Activated T-cell treated with anti-CD3 and anti-CD28 coated beads, Interleukin-2, amount 50 U/mL, for 4 hours (primary cell): ENCODE data around the gene KMT5C. TPM values are rescaled to one million over a fixed set of nuclear protein-coding genes. Genes with fewer than 3 reads are reported as not detected.

Source experiments
- ATAC-seq, 2 donors: fragments of 200-7000 bp; cut with Tn5 transposase; one replicate each; pipeline ENCODE4 v1.10.0; 2021
- DNase-seq: peaks from one replicate; pipeline ENCODE4 v3.0.0-alpha.2; 2020
- H3K27me3 Mint-ChIP-seq: one replicate; pipeline ENCODE4 v1.8.0; 2021; ENCODE audit warnings: low read depth, mixed read lengths
- H3K36me3 Mint-ChIP-seq: one replicate; pipeline ENCODE4 v1.8.0; 2022; ENCODE audit warnings: mixed read lengths; ENCODE audit not compliant: insufficient read depth
- H3K4me1 Mint-ChIP-seq: one replicate; pipeline ENCODE4 v1.8.0; 2021; ENCODE audit warnings: low read depth, mixed read lengths
- H3K4me3 Mint-ChIP-seq: one replicate; pipeline ENCODE4 v1.8.0; 2021; ENCODE audit warnings: mild to moderate bottlenecking, moderate library complexity, mixed read lengths
- H3K9me3 Mint-ChIP-seq: one replicate; pipeline ENCODE4 v1.8.0; 2021; ENCODE audit warnings: mixed read lengths
- total RNA-seq, 3 donors: library from RNA; stranded (reverse); gene quantifications; one replicate each; pipeline ENCODE4 v1.2.1, GENCODE V29; 2021

Gene KMT5C
- total RNA-seq, 3 donors from 2014 or later: 8.1 to 9.2 (median 8.6) TPM

GRCh38 chr19:55390461-55390880 is 50.8 kb downstream of the KMT5C start:
- DNase-seq: no peak
- ATAC-seq: no peak
- Mint-ChIP-seq H3K4me3 (no peak overlapping the region), H3K36me3 (peaks cover 32% of the 10 kb centered on the region), H3K27me3 (no peaks in the 10 kb centered on the region), H3K9me3 (no peaks in the 10 kb centered on the region), H3K4me1 (peaks cover 42% of the 10 kb centered on the region)

DNA sequence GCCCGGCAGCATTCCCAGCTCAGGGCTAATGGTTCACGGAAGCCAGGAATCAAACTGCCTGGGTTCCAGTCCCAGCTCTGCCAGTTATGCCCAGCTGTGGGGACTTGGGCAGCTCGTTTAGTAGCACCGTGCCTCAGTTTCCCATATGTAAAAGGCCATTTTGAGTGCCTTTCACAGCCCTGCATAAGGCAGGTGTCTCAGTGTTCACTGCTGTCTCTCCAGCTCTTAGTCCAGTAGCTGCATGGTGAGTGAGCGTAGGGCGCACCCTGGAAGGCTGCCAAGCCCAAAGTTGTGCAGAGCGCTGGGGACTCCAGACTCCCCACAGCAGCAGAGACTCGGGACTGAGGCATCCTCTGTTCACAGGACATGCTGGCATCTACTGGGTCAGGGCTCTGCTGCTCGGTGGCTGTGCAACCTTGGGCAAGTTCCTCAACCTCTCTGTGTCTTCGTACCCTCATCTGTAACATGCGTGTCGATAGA is 51.6 kb downstream of the KMT5C start:
- H3K27me3 Mint-ChIP-seq: no peaks in the 10 kb centered on the region
- DNase-seq: no peak
- peaks cover 40% of the 10 kb centered on the region for H3K4me1 Mint-ChIP-seq
- no peaks in the 10 kb centered on the region for H3K9me3 Mint-ChIP-seq
- peak; percentile 12 to 15 for ATAC-seq
- peaks cover 25% of the 10 kb centered on the region for H3K36me3 Mint-ChIP-seq
- H3K4me3 Mint-ChIP-seq: no peak overlapping the region

DNA sequence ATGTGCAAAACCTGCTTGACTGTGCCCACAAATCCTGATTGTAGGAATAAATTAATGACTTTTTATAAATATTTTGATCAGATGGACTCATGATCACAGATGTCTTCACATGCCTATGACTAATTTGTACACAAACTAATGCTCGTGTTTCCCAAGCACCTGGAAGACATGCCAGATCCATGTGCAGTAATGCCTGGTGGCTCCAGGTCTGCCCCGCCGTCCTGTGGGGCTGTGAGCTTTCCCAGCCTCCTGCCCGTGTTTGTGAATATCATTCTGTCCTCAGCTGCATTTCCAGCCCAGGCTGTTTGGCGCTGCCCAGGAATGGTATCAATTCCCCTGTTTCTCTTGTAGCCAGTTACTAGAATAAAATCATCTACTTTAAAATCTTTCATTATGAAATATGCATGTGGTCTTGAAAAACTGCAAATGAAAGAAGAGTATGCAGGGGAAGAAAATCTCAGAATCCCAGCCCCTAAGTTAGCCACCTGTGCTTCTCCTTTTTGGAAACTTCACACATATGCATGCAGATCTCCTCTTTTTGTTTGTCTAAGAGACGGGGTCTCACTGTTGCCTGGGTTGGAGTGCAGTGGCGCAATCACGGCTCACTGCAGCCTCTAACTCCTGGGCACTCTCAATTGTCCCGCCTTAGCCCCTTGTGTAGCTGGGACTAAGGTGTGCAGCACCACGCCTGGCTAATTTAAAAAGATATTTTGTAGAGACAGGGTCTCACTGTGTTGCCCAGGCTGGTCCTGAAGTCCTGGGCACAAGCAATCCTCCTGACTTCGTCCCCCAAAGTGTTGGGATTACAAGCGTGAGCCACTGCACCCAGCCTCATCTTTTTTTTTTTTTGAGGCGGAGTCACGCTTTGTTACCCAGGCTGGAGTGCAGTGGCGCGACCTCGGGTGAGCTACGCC is 52.3 kb downstream of the KMT5C start:
- ATAC-seq (no peak), DNase-seq (no peak)
- peaks cover 37% of the 10 kb centered on the region for H3K4me1 Mint-ChIP-seq
- no peaks in the 10 kb centered on the region for H3K9me3 Mint-ChIP-seq
- H3K27me3 Mint-ChIP-seq: no peaks in the 10 kb centered on the region
- H3K4me3 Mint-ChIP-seq: no peak overlapping the region
- peaks cover 18% of the 10 kb centered on the region for H3K36me3 Mint-ChIP-seq

DNA sequence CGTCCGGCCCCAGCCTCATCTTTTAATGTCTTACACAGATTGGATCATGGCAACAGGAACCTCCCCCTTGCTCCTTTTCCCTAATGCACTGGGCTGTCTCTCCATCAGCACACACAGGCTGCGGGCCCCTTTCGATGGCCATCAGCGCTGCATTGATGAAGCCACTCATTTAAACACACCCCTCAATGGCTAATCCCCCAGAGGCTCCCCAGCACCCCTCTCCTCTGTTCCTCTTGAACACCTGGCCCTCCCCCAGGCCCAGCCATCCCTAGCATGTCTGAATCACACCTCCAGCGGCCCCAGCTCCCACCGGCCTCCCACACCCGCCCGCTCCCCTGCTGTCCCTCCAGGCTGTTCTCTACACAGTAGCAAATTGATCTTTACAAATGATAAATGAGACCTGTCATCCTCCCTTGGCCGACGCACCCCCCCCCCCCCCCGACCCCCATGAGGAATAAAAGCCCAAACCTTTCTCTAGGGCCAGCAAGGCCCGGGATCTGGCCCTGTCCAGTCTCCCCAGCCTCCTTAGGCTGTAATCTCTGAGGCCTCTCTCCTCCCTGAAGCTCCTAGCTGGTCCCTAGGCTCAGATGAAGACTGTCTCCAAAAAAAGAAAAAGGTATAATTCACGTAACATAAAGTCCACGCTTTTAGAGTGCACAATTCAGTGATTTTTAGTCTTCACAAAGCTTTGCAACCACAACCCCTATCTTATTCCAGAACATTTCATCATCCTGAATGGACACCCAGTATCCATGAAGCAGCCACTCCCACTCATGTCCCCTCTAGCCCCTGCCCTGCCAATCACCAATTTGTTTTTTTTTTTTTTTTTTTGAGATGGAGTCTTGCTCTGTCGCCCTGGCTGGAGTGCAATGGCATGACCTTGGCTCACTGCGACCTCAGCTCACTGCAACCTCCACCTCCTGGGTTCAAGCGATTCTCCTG is 53.4 kb downstream of the KMT5C start:
- no peaks in the 10 kb centered on the region for H3K9me3 Mint-ChIP-seq
- no peak for ATAC-seq
- H3K4me3 Mint-ChIP-seq: no peak overlapping the region
- no peaks in the 10 kb centered on the region for H3K27me3 Mint-ChIP-seq
- peaks cover 29% of the 10 kb centered on the region for H3K4me1 Mint-ChIP-seq
- peaks cover 12% of the 10 kb centered on the region for H3K36me3 Mint-ChIP-seq
- no peak for DNase-seq

Other genes with a start within 250 kb of the KMT5C start
- gene PPP1R12C, start 222.2 kb upstream of the KMT5C start, total RNA-seq: 100 to 1,000 TPM in 2 of 3 donors, 10 to 100 TPM in 1; 95.6 to 105 (median 104) TPM
- gene TNNT1, start 190.7 kb upstream of the KMT5C start, total RNA-seq: not detected
- gene TNNI3, start 182.1 kb upstream of the KMT5C start, total RNA-seq: not detected
- gene DNAAF3, start 173.3 kb upstream of the KMT5C start, total RNA-seq: under 1 TPM in 2 of 3 donors, not detected in 1; 0.25 to 0.45 TPM
- not detected for gene SYT5, start 159.6 kb upstream of the KMT5C start, total RNA-seq
- gene PTPRH, start 130.4 kb upstream of the KMT5C start, total RNA-seq: under 1 TPM; 0.11 to 0.38 (median 0.11) TPM
- 1 to 10 TPM; 5.8 to 6.9 (median 6.2) TPM for gene TMEM86B, start 111.1 kb upstream of the KMT5C start, total RNA-seq
- 100 to 1,000 TPM; 256 to 326 (median 285) TPM for gene PPP6R1, start 80.9 kb upstream of the KMT5C start, total RNA-seq
- gene HSPBP1, start 59.8 kb upstream of the KMT5C start, total RNA-seq: 100 to 1,000 TPM; 113 to 139 (median 121) TPM
- gene BRSK1, start 55.9 kb upstream of the KMT5C start, total RNA-seq: 1 to 10 TPM; 4.0 to 6.5 (median 5.0) TPM
- not detected for gene TMEM150B, start 14.5 kb upstream of the KMT5C start, total RNA-seq
- gene COX6B2, start 14.8 kb downstream of the KMT5C start, total RNA-seq: not detected
- gene GARIN5B, start 23.4 kb downstream of the KMT5C start, total RNA-seq: not detected
- gene IL11, start 30.6 kb downstream of the KMT5C start, total RNA-seq: under 1 TPM; 0.18 to 0.46 (median 0.35) TPM
- gene TMEM190, start 37.0 kb downstream of the KMT5C start, total RNA-seq: not detected
- gene TMEM238, start 44.4 kb downstream of the KMT5C start, total RNA-seq: 1 to 10 TPM; 6.1 to 8.8 (median 8.4) TPM
- 1,000 to 10,000 TPM; 3,242 to 3,402 (median 3,363) TPM for gene RPL28, start 46.1 kb downstream of the KMT5C start, total RNA-seq
- gene UBE2S, start 67.9 kb downstream of the KMT5C start, total RNA-seq: 100 to 1,000 TPM; 226 to 281 (median 237) TPM
- gene SHISA7, start 103.4 kb downstream of the KMT5C start, total RNA-seq: not detected
- 10 to 100 TPM; 63.2 to 65.1 (median 64.5) TPM for gene ISOC2, start 121.8 kb downstream of the KMT5C start, total RNA-seq
- not detected for gene C19orf85, start 124.9 kb downstream of the KMT5C start, total RNA-seq
- gene ZNF628, start 136.7 kb downstream of the KMT5C start, total RNA-seq: 10 to 100 TPM; 11.0 to 12.6 (median 12.1) TPM
- 10 to 100 TPM; 16.0 to 23.4 (median 17.6) TPM for gene NAT14, start 145.3 kb downstream of the KMT5C start, total RNA-seq
- under 1 TPM; 0.29 to 0.66 (median 0.38) TPM for gene SSC5D, start 148.6 kb downstream of the KMT5C start, total RNA-seq
- not detected for gene SBK2, start 197.3 kb downstream of the KMT5C start, total RNA-seq
- gene SBK3, start 205.7 kb downstream of the KMT5C start, total RNA-seq: not detected
- gene ZNF579, start 241.0 kb downstream of the KMT5C start, total RNA-seq: 10 to 100 TPM; 10.1 to 12.2 (median 11.0) TPM